Keratinocyte (primary cell): ENCODE measurements around the gene STK16.
"Not testable (repeated sequence)": the region's sequence is repeated elsewhere in the genome, so short reads cannot be mapped to it uniquely, and the experiment has no call there.

ENCODE experiments used
- EZH2 ChIP-seq: IDR thresholded peaks from one replicate; pipeline ENCODE4 v1.6.1; 2012; ENCODE audit warnings: inconsistent platforms, mild to moderate bottlenecking, low read length, moderate library complexity
- TF ChIP-seq, protein P1 (sequence below), 3 experiments: IDR thresholded peaks in 1 of 3; conservative IDR thresholded peaks in 1 of 3; optimal IDR thresholded peaks in 1 of 3; 2 replicates in 2 of 3; 3 replicates in 1 of 3; pipeline versions ENCODE3 to v1.5.1; 2011; ENCODE audit warnings: low read length in 3 of 3, mild to moderate bottlenecking in 3 of 3, moderate library complexity in 2 of 3, control low read depth in 1 of 3, inconsistent platforms in 1 of 3; ENCODE audit not compliant: insufficient read depth in 2 of 3; ENCODE audit errors: extremely low read depth in 1 of 3

DNA sequence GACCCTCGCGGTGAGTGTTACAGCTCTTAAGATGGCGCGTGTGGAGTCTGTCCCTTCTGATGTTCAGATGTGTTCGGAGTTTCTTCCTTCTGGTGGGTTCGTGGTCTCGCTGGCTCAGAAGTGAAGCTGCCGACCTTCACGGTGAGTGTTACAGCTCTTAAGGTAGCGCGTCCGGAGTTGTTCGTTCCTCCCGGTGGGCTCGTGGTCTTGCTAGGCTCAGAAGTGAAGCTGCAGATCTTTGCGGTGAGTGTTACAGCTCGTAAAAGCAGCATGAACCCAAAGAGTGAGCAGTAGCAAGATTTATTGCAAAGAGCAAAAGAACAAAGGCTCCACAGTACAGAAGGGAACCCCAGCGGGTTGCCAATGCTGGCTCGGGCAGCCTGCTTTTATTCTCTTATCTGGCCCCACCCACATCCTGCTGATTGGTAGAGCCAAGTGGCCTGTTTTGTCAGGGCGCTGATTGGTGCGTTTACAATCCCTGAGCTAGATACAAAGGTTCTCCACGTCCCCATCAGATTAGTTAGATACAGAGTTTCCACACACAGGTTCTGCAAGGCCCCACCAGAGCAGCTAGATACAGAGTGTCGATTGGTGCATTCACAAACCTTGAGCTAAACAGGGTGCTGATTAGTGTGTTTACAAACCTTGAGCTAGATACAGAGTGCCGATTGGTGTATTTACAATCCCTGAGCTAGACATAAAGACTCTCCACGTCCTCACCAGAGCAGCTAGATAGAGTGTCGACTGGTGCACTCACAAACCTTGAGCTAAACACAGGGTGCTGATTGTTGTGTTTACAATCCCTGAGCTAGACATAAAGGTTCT, 44.6 kb upstream of the STK16 start:
- TF ChIP-seq, protein P1, sequence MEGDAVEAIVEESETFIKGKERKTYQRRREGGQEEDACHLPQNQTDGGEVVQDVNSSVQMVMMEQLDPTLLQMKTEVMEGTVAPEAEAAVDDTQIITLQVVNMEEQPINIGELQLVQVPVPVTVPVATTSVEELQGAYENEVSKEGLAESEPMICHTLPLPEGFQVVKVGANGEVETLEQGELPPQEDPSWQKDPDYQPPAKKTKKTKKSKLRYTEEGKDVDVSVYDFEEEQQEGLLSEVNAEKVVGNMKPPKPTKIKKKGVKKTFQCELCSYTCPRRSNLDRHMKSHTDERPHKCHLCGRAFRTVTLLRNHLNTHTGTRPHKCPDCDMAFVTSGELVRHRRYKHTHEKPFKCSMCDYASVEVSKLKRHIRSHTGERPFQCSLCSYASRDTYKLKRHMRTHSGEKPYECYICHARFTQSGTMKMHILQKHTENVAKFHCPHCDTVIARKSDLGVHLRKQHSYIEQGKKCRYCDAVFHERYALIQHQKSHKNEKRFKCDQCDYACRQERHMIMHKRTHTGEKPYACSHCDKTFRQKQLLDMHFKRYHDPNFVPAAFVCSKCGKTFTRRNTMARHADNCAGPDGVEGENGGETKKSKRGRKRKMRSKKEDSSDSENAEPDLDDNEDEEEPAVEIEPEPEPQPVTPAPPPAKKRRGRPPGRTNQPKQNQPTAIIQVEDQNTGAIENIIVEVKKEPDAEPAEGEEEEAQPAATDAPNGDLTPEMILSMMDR (optimal IDR thresholded peaks at IDR 0.05 in 1 of 3, IDR thresholded peaks at IDR 0.05 in 1 of 3, conservative IDR thresholded peaks at IDR 0.05 in 1 of 3; ENCODE audit: extremely low read depth in 1 of 3, insufficient read depth in 2 of 3, low read length in 3 of 3): not testable (repeated sequence)
- TF ChIP-seq EZH2: not testable (repeated sequence)
